Neural progenitor cell (in vitro differentiated cells): ENCODE results near the gene NMU.

ENCODE experiments used
- EZH2 ChIP-seq: fragments of 200-600 bp; sonication (generic); IDR thresholded peaks from 2 replicates; pipeline ENCODE4 v1.6.1; 2017; ENCODE audit warnings: antibody characterized with exemption, mild to moderate bottlenecking, moderate library complexity
- EZH2phosphoT487 ChIP-seq: fragments of 200-600 bp; sonication (generic); IDR thresholded peaks from 2 replicates; pipeline ENCODE4 v1.6.1; 2017; ENCODE audit warnings: antibody characterized with exemption
- TF ChIP-seq, protein P1 (sequence below): fragments of 200-600 bp; sonication (generic); IDR thresholded peaks from 2 replicates; pipeline ENCODE4 v1.5.1; 2017; ENCODE audit warnings: antibody characterized with exemption, mild to moderate bottlenecking

DNA sequence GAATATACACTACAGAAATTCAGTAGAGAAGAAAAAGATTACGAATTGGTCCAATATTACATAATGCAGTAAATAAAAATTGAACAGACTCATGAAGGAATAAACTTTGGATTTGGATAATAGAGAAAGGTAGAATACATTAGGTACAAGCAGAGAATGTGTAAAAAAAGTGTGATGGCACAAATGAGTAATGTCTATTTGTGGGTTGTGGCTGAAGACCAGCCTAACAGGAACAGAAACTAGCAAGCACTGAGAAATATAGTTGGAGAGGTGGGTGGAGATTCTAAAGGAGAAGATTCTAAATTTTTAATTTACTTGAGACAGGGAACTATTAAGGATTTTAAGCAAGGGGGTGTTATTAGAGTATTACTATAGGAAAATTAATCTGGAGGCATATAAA, 74.2 kb downstream of the NMU start:
- TF ChIP-seq, protein P1, sequence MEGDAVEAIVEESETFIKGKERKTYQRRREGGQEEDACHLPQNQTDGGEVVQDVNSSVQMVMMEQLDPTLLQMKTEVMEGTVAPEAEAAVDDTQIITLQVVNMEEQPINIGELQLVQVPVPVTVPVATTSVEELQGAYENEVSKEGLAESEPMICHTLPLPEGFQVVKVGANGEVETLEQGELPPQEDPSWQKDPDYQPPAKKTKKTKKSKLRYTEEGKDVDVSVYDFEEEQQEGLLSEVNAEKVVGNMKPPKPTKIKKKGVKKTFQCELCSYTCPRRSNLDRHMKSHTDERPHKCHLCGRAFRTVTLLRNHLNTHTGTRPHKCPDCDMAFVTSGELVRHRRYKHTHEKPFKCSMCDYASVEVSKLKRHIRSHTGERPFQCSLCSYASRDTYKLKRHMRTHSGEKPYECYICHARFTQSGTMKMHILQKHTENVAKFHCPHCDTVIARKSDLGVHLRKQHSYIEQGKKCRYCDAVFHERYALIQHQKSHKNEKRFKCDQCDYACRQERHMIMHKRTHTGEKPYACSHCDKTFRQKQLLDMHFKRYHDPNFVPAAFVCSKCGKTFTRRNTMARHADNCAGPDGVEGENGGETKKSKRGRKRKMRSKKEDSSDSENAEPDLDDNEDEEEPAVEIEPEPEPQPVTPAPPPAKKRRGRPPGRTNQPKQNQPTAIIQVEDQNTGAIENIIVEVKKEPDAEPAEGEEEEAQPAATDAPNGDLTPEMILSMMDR = no peak
- TF ChIP-seq EZH2 (no peak), EZH2phosphoT487 (no peak)
